NCI-H1105 (cell line): ENCODE measurements around the gene SPRR4.
"Not testable (repeated sequence)": the region's sequence is repeated elsewhere in the genome, so short reads cannot be mapped to it uniquely, and the experiment has no call there.

Experiments
- DNase-seq: peaks from one replicate; lab custom pipeline; 2025; lab: John Stamatoyannopoulos, UW

SPRR4 gene

DNA sequence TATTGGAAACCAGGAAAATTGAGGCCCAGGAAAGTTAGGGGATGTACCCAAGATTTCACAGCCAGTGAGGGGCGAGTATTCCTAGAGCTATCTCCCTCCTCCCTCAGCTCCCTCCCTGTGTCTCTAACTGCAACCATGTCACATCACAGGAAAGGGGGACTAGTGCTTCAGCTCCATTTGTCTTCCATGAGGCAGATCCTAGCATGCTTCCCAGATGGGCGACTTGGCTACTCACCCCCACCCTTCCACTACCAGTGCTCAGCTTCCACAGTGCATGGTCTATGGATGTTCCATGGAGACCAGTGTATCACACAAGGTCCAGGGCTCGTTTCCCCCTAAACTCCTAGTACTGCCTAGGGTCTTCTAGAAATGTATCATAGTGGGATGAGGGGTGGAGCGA is 4.6 kb upstream of the SPRR4 start:
- no peak for DNase-seq

DNA sequence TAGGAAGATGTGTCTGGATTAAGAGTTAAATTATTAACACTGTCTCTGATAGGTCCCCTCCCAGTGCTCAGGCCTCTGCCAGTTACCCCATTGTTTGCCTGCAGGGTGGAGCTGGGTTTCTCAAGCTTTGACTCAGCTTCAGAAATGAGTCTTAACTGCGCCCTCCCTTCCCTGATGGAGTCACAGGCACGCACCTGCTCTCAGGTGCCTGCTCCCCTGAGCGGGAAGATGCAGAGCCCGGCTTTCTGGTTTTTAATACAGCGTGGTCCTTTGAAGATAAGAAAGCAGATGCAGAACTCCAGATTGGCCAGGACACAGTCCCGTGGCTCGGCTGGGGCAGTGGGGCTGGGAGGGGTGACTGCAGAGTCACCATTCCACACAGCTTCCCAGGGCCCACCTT is 3.2 kb upstream of the SPRR4 start:
- DNase-seq = no peak

DNA sequence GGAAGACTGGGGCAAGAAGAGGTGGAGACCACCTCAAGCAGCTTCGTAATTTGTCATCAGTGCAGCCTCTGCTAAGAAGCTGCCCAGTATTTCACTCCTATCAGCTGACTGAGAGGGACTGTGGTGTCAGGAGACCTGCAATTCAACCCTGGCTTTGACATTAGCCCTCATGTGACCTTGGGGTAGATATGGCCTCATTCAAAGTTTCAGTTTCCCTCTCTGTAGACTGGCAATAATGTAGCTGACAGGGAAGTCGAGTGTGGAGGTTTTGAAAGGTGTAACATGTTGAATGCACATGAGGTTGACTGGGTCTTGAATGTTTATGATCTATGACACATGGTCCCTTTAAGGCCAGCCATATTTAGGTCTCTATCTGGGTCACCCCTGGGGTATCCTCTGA is 2.2 kb upstream of the SPRR4 start:
- DNase-seq = no peak

DNA sequence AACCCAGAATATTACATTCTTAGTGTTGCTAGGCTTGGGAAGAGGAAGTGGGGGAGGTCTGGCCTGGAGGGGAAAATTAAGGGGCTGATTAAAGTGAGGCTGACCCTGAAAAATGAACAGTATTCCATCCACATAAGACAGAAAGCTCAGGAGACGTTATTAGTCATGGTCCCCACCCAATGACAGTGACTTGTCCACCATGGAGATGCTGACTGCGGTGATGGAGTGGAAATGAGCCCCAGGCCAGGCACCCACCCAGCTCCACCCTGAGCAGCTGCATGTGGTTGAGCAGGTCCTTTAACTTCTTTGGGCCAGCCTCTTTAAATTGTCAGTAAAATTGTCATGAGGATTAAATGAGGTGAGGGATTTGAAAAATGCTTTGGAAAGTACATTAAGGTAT is 1.4 kb upstream of the SPRR4 start:
- DNase-seq = no peak

DNA sequence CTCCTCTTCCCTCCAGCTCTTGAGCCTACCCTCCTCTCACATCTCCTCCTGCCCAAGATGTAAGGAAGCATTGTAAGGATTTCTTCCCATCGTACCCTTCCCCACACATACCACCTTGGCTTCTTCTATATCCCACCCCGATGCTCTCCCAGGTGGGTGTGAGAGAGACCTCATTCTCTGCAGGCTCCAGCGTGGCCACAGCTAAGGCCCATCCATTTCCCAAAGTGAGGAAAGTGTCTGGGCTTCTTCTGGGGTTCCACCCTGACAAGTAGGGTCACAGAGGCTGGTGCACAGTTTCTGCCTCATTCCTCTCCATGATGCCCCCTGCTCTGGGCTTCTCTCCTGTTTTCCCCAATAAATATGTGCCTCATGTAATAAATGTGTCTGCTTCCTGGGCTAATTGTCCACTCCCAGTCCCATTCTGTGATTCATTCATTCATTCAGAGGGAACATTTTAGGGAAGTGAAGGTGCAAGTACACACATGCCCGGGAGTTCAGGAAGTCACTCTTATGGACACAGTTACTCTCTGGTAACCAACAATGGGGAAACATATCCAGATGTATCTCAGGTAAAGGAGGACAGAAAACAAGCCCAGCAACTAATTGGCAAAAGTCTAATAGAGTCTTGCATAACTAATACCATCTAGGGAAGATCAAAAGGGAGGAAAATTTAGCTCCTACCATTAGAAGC is 1.9 kb downstream of the SPRR4 start:
- DNase-seq = no peak

DNA sequence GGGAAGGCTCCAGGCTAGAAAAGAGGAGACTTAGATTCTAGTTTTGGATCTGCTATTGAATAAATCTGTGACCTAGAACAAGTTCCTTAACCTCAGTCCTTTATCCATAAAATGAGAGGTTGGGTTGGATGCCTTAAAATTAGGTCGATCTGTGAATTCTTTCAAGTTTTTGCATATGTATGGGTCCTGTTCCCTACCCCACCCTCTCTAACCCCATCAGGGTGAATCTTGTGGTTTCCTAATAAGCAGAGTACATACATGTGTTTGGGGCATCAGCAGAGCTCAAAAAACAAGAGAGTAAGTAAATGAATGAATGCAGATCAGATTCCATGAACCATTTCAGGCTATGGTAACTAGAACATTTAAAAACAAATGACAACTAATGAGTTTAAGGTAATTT is 6.2 kb downstream of the SPRR4 start:
- no peak for DNase-seq

DNA sequence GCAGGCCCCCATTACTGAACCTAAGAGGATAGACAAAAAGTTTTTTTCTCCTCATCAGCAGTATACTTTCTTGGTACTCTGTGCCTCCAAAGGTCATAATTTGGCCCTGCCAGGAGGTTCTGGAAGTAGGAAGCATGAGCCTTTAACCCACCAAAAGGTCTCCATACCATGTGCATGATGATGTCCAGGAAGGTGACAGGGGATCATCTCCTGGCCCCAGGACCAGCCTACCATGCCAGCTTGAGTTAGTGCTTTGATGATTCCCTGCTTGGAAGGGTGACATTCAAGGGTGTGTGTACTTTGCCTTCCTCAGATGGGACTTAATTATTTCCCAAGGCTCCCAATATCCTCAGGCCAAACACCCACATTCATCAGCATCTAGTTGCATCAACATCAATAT is 7.2 kb downstream of the SPRR4 start:
- no peak for DNase-seq

DNA sequence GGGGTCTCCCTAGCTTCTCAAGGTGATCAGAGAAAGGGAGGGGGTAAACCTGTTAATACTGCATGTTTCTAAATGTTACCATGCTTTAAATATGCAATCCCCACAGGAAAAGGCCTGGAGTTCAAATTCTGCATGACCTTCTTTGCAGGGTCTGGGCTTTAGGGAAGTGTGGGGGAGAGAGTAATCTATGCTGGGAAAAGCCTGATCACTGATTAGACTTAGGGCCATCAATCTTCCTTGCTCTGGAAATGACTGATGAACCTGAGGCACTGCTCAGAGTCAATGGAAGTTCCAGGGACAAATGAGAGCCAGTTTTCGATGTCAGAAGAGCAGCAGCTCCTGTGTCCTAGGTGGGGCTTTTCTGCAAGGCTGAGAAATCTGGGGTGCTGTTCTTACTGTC is 10.2 kb downstream of the SPRR4 start:
- no peak for DNase-seq

DNA sequence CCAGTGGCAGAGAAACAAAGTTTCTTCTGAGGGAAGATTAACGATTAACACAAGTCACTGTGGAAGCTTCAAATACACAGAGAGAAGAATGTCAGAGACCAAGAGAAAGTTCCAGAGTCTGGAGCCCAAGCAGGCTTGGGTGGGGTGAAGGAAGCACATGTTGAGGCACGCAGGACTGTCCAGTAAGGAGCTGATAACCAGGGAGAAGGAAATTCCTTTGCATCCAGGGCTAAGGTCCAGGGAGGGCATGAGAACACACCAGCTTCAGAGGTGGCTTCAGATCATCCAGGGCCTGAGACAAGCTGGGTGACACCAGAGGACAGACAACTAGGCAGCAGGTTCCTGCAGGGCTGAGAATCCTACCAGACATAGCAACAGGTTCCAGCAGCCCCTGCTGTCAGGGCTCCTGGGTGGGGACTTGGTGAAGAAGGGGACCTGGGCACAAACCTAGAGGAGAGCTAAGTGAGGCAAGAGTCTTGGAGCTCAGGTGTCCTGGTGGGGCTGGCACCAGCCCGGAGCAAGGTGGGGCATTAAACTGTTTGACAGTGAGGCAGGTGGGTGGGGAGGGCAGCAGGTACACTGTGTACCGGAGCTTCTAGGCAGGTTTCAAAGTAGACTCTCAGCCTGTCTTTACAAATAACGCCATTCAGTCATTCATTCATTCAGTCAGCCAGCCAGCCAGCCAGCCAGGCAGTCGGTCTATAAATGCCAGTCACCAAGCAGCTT is 10.9 kb downstream of the SPRR4 start:
- no peak for DNase-seq

DNA sequence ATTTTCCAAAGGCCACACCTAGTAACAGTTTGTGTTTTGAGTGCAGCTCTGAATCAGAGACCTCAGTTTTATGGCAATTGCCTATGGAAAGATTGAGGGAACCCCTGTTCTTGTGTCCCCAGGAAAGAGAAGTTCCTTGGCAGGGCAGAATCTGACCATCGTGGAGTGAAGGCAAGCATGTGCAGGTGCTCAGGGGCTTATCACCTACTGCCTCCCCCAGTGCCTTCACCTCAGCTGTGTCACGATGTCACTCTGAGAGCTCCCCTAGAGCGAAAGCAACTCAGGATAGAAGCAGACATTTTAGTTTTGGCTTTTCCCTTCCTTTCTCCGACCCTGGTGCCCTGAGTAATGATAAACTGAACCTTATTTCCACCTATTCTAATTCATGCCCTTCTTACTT is 11.6 kb downstream of the SPRR4 start:
- DNase-seq = no peak

DNA sequence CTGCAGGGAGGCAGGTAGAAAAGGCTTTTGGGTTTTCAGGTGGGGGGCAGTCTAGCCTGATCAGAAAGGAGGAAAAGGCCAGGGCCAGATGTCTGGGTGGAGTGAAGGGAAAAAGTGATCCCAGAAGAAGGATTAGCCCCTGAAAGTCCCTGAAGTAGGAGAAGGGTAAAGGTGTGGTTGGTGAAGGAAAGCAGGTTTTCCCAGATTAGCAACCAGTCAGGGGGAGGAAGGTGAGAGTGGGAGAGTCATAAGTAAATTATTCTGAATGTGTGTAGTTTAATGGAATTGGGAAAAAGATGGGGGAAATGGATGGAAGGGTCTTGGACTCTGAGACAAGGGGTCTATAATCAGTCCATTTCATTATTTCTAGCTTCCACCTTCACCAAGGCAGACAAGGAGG is 12.8 kb downstream of the SPRR4 start:
- DNase-seq = no peak

DNA sequence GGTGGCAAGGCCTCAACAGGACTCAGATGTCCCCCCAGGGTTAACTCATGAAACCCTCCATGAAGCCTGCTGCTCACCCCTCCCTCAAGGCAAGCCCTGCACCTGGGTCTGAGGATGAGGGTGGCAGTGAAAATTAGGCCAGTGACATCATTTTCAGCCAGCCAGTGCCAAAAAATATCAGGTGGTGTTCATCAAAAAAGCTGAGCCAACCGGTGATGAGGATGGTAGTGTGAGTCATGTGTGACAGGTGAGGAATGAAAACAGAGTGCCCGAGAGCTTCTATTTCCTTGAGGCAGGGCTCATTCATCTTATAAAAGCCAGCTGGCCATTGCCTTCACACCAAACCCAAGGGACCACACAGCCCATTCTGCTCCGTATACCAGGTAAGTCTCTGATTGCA is 13.3 kb downstream of the SPRR4 start, which contains the start of gene SPRR1A:
TSS of gene SPRR1A (plus strand) at position 339 of the 400 bp plus-strand sequence. CDS start 1,150 bp downstream, outside the sequence.
- DNase-seq = no peak

DNA sequence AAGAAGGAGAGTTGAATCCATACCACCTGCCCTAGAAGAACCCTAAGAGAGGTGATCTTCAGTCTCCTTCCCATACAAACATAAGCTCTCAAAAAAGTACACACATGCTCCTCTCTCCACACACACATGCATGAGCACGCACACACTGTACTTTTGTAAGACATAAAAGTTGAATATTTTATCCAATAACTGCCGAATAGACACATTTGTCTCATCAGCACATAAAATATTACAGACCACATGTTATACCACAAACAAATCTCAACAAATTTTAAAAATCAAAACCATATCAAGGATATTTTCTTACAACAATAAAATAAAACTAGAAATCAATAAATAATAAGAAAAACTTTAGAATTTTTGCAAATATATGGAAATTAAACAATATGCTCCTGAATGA is 16.1 kb downstream of the SPRR4 start:
- no peak for DNase-seq

DNA sequence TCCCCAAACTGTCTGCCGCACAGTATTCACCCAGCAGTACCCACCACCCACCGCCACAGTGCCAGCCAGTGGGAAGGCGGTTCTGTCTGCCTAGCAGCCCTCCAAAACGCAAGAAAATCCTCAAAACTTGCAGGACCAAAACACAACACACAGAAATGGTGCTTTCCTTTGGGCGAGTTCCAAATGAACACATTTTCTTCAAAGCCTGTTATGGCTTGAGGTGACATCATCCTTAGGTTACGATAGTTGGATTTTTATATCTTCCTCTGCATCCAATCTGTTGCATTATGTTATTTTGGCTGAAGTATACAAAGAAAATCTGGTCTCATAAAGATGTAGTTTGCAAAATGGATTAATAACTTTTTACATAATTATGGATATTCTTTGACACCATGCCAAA is 22.7 kb downstream of the SPRR4 start:
- no peak for DNase-seq

DNA sequence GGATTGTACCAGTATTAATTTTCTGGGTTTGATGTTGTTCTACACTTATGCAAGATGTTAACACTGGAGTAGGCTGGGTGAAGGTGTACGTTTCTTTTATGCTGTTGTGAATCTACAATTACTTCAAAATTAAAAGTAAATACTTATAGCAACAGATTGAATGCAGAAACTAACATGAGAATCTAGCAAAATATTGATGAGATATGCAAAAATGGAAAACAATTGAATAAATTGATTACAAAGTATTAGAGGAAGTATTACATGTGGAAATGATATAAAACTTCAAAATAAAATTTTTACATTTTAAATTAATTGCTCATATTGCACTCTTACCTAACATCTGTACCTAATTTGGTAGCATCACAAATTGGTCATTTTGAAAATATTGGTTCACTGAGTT is 25.4 kb downstream of the SPRR4 start:
- no peak for DNase-seq

DNA sequence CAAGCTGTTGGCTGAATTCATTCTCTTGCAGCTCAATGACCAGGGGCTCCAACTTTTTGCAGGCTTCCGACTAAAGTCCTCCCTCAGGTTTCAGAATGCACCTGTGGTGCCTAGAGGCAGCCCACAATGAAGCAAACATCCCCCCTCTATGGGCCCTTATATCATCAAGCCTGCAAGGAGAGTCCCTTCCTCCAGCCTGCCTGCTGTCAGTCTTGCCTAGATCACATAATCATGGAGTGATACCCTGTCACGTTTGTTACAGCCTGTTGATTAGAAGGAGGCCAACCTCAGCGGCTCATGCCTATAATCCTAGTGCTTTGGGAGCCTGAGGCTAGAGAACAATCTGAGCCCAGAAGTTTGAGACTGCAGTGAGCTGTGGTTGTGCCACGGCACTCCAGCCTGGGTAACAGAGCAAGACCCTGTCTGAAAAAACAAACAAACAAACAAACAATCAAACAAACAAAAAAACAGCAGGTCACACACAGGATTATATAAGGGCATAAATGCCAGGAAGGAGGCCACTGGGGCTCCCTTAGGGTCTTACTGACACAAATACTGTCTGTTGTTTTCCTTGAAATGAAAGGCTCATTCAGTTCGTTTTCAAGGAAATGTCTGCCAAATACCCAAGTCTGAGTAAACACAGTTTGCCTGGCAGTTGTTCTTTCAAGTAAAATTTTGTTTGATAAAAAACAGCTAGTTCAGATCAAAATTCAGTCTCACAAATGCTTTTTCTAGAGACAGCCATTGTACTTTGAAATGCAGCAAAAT is 26.4 kb downstream of the SPRR4 start:
- no peak for DNase-seq

DNA sequence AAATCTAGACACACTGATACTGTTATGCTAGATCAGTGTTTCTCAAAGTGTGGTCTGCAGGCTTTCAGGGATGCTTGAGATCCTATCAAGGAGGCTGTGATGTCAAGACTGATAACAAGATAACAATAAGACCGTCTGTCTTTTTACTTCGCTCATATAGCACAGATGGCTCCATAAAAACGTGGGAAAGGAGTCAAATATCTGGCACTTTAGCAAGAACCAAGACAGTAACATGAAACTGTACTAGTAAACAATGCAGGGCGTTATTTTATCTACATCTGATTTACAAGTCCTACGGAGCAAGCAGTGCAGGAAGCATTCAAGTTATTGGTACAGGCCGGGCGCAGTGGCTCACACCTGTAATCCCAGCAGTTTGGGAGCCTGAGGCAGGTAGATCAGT is 27.5 kb downstream of the SPRR4 start:
- no peak for DNase-seq

DNA sequence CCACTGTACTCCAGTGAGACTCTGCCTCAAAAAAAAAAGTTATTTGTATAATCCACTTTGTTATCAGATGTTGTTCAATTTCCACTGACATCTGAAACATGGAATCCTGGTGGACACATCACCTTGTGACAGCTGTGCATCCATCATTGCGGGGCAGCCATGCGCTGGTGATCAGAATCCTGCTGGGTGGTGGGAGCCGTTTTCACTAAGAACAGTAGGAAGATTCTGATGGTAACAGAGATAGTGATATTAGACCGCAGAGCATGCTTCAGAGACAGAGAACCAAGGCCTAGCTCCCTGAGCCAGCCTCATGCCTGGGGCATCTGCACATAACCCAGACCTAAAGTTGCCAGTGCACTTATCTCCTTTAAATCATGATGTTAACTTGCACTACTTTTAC is 28.0 kb downstream of the SPRR4 start:
- DNase-seq = no peak

DNA sequence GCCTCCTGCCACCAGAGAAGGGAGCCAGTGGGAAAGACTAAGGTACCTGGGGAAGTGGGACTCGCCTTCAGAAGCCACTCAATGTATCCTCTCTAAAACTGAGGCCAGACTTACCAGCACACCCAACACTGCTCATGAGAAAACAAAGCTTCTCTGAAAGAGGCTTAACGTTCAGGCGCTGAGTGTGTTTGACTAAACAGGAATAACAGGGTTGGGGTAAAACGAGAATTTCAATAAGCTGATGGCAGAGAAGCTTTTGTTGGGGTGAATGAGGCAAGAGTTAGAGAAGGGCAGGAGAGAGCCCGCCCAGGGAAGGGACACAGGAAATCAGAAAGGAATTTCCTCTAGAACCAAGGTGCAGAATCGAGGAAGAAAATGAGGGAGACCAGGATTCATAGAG is 29.4 kb downstream of the SPRR4 start:
- DNase-seq = no peak

DNA sequence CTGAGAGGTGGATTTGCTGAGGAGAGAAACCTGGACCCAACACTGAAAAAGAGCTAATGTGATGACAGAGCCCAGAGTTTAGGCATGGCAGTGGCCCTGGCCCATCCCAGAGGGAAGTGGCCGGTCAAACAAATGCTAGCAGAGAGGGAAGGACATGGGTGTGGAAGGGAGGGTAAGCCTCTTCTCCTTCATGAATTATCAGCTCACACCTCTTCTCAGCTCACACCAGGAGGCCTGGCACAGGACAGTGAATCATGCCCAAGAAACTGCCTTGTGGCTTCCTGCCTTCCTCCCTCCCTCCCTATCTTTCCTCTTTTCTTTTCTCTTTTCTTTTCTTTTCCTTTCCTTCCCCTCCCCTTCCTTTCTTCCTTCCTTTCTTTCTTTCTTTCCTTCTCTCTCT is 29.8 kb downstream of the SPRR4 start:
- DNase-seq = no peak

DNA sequence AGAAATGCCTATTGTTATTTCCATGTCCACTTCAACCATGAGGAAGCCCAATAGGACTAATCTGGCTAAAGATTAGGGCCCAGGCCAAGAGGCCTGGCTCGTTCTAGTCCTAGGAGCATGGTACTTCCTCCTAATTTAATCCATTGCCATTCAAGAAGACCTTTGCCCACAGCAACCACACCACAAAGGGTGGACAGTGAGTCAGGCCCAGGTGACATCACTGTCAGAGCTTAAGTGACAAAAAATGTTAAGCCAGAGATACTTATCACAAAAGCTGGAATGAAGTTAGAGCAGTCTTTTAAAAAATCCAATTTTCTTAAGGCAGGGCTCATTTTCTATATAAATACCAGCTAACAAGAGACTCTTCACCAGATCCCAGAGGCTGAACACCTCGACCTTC is 30.9 kb downstream of the SPRR4 start, which contains the start of gene SPRR3:
TSS of gene SPRR3 (plus strand) at position 368 of the 400 bp plus-strand sequence. CDS start 1,272 bp downstream, outside the sequence.
- no peak for DNase-seq

DNA sequence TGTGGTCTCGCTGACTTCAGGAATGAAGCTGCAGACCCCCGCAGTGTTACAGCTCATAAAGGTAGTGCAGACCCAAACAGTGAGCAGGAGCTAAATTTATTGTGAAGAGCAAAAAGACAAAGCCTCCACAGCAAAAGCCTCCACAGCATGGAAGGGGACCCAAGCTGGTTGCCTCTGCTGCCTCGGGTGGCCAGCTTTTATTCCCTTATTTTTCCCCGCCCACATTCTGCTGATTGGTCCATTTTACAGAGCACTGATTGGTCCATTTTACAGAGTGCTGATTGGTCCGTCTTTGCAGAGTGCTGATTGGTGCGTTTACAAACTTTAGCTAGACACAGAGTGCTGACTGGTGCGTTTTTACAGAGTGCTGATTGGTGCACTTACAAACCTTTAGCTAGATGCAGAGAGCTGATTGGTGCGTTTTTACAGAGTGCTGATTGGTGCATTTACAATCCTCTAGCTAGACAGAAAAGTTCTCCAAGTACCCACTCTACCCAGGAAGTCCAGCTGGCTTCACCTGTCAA is 40.8 kb downstream of the SPRR4 start:
- not testable (repeated sequence) for DNase-seq

DNA sequence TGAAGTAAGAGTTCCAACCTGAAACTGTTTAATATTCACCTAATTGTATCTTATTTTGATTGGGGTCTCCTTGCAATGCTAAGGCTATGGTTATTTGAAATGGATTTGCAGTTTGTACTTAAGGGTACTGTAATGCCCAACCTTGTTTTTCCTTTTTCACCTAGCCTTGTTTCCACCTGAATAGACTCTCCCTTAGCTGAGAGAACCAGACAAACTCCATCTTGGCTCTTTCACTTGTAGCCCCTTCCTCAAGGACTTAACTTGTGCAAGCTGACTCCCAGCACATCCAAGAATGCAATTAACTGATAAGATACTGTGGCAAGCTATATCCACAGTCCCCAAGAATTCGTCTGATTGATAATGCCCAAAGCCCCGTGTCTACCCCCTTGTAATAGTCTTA is 51.4 kb downstream of the SPRR4 start:
- DNase-seq = not testable (repeated sequence)
